Suppressor macrophage treated with lipopolysaccharide for 1 hour (primary cell): ENCODE results near the gene DNAJC7.

ENCODE experiments used
- DNase-seq, 3 donors: peaks; one replicate each; pipeline ENCODE4 v3.0.0-alpha.2; 2020 to 2022

Gene DNAJC7, protein sequence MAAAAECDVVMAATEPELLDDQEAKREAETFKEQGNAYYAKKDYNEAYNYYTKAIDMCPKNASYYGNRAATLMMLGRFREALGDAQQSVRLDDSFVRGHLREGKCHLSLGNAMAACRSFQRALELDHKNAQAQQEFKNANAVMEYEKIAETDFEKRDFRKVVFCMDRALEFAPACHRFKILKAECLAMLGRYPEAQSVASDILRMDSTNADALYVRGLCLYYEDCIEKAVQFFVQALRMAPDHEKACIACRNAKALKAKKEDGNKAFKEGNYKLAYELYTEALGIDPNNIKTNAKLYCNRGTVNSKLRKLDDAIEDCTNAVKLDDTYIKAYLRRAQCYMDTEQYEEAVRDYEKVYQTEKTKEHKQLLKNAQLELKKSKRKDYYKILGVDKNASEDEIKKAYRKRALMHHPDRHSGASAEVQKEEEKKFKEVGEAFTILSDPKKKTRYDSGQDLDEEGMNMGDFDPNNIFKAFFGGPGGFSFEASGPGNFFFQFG

GRCh38 chr17:42016941-42017865 is at the start of gene DNAJC7:
Gene DNAJC7 (minus strand): TSS chr17:42017439. CDS start chr17:42017416, 23 bp downstream.
- DNase-seq = peak; percentile 92 to 95 (median 95)

DNA sequence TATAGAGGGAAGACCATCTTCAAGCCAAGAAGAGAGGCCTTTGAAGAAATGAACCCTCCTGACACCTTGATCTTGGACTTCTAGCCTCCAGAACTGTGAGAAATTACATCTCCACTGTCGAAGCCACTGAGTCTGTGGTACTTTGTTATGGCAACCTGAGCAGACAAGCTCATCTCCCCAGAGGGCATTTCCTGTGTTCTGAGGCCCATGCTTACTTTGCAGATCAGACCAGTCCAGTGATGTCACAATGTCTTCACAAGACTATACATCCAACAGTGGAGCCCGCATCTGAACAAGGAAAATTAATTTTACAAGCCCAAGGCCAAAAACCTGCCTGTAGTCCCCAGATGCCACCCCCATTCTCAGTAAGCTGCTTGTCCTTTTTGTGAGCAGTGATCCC is 48.0 kb upstream of the DNAJC7 start:
- no peak for DNase-seq

GRCh38 chr17:42062681-42063080 is 45.4 kb upstream of the DNAJC7 start:
- no peak for DNase-seq

DNA sequence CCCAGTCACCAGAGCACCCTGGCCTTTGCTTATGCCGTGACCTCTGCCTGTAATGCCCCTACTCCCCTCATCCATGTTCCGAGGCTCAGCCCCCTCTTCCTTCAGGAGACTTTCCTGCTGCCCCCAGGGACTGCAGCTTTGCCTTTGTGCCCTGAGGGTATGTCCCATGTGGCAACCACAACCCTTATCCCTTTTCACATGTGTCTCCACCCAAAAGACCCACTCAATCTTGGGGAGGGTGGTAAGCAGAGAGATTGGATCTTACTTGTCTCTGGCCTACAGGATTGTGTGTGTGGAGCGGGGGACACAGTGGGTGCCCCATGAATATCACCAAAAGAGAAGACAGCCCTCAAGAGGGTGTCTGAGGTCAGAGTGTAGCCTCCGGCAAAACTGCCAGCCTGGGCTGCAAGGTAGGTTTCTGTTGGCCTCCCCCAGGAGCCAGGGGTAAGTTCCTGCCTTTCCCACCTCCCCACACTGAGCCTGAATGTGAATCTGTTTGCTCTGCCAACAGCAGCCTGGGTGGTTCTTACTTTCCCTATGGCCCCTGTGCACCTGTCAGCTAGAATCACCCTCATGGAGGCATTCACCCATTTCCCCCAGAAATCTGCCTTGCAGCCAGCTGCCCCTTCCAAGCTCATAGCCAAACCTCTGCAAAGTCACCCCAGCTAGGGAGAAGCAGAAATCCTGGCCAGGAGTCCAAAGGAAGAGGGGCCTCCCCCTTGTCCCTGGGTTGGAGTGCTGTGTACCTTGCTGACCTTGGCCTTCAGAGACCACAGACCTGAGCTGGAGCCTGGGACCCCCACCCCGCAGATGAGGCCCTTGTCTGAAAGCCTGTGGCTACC is 44.6 kb upstream of the DNAJC7 start:
- DNase-seq = no peak

DNA sequence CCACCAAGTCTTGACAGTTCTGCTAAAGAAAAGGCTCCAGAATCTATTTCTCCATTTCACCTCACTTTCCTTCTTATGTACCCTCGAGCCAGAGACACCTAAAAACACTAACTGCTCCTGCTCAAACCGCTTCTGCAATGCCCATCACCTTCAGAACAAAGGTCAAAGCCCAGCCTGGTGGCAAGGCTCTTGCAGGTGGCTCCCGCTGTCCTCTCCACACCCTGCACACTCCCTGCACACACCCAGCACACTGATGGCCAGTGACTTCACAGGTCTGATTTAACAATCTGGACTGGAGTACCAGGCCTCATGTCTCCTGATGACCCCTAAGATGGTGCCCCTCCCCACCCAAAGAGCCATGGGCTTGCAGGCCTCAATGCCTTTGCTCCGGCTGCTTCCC is 43.0 kb upstream of the DNAJC7 start:
- no peak for DNase-seq

DNA sequence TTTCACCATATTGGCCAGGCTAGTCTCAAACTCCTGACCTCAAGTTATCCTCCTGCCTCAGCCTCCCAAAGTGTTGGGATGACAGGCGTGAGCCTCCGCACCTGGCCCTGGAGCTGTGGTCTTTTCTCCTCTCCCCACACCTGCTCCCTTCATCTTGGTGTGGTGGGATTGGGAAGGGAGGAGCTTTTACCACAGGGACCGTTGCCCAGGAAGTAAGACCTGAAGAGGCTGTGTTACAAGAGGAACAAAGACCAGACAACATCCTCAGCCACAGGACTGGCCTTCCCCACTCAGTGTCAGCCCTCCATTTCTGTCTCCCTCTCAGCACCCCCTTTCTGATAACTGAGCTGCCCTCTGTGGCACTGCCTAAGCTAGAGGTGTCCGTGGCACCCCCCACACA is 42.6 kb upstream of the DNAJC7 start:
- DNase-seq = no peak

DNA sequence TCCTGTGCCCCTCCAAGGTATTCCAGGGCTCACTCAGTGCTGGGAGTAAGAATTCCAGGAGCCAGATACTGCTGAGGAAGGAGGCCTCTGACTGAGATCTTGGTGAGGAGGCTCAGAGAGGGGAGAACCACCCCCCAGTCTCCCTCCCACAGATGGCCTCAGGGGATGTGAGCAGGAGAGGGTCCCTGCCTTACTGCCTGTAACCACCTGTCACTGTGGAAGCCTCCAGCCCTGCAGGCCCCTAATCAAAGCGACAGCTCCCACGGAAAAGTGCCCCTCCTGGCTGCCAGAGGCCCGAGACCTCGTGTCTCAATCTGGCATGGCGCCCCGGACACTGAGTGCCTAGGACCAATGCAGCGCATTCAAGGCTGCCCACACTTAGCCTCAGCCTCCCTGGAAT is 40.8 kb upstream of the DNAJC7 start:
- DNase-seq = no peak

- DNase-seq = no peak
Observed at GRCh38 chr17:42056635-42057034, 39.4 kb upstream of the DNAJC7 start.

DNA sequence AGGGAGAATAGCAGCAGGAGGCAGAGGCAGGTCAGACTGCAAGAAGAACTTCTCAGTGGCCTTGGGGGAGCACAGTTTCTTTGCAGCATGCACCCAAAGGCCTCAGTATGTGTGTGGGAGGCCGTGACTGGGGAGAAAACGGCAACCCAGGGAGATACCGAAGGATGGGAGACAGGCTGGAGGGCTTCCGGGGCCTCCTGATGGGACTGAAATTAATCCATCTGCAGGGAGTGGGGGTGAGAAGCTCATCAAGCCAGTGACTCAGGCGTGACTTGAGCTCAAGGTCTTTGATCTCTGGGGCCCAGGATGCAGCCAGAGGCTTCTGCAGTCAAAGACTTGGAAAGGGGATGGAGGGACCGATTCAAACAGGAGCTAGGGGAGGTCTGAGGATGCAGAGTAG is 38.3 kb upstream of the DNAJC7 start:
- no peak for DNase-seq

DNA sequence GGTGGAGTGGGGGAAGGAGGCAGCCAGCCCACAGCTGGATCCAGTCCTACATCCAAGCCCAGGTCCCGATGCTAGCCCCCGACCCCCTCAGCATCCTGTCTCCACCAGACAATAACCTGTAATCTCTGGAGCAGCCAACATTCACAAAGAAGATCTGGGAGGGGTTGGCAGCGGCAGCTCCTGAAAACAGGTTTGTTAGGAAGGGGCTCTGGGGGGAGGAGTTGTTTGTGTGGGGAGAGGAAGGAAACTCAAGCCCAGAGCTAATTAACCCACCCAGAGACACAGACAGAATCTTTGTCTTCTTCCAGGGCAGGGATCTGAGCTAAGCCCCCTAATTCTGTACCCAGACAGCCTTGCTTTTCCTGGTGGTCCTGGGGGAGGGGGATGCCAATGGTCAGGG is 37.8 kb upstream of the DNAJC7 start:
- no peak for DNase-seq

- no peak for DNase-seq
Observed at GRCh38 chr17:42053731-42054500, 36.7 kb upstream of the DNAJC7 start.

- no peak for DNase-seq
Observed at GRCh38 chr17:42052346-42052877, 35.2 kb upstream of the DNAJC7 start.

DNA sequence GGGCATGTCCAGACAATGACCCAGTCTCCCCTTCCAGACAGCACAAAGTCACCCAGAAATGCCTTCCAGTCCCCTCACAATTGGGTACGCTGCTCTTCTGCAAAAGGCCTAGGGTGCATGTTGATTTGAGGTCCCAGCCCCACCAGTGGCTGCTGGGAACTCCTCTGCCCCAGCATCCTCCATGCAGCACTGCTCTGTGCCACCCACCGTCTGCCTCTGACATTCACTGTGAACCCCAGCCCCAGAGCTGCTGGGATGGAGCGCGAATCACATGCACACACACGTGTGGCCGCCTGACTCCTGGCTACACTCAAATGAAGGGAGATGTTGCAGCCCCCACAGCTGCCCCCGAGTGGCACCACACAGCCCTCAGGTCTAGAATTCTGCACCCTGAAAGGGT is 34.4 kb upstream of the DNAJC7 start:
- no peak for DNase-seq

DNA sequence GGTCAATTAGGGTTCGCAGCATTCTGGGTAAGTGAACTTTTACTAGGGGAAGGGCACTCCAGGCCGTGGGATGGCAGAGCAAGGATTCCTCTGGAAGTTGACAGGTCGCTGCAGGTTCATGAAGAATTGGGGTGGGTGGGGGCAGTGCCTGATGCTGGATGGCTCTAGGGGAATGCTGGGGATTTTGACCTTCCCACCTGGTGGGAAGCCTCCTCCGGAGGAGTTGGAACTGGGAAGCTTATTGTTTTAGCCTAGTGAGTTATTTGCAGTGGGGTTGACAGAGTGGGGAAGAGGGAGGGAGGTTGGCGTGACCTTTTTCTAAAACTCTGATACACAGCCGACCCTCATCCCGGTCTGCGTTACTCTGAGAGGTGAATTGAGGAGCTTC is 33.8 kb upstream of the DNAJC7 start:
- no peak for DNase-seq

DNA sequence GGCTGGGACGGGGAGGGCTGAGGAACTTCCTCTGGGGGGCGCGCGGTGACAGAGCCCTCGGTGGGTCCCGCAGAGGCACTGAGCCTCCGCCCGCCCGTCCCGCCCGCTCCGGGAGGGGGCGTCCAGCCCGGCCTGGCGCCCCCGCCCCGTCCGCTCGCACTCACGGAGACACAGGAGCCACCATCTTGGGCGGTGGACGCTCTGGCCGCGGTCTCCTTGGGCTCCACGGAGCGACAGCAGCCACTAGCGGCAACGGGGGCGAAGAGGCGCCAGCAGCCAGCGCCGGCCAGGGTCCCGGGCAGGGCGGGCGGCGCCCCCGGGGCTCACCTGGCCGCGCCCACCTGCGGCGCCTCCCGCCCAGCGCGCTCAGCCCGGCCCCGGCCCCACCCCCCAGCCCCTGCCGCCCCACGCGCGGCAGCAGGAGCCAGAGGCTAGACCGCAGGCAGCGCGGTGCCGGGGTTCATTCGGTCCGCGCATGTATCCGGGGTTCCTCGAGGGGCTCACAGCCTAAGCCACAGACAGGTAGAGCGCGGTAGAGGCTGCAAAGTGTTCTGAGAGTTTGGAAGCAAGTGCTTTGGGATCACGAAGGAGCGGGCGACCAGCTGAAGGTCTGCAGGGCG is 33.3 kb upstream of the DNAJC7 start, which contains the start of gene C17orf113:
Gene C17orf113 (minus strand): TSS at position 209 of the 620 bp plus-strand sequence. CDS start 7,225 bp downstream, outside the sequence.
- peak; percentile 57 to 81 (median 67) for DNase-seq

DNA sequence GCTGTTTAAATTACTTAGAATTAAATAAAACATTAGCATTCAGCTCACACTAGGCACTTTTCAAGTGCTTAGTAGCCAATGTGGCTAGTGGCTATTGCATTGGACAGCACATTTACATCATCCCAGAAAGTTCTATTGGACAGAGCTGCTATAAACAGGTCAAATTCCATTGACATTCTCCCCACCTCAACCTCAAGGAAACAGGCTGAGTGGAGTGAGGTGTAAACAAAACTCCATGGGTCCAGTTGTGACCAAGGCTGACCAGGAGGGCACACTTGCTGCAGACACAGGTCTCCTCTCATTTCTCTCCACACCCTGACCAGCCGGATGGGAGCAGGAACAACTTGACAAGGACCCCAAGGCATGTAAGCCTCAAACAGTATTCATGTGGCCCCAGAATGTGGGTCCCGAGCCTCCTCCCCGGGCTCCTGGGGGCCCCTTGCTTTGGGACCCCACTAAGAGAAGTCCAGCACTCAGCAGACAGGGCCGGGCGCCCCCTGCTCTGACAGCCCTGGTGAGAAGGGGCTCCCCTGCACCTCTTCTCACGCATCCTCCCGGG is 32.7 kb upstream of the DNAJC7 start:
- DNase-seq = no peak

DNA sequence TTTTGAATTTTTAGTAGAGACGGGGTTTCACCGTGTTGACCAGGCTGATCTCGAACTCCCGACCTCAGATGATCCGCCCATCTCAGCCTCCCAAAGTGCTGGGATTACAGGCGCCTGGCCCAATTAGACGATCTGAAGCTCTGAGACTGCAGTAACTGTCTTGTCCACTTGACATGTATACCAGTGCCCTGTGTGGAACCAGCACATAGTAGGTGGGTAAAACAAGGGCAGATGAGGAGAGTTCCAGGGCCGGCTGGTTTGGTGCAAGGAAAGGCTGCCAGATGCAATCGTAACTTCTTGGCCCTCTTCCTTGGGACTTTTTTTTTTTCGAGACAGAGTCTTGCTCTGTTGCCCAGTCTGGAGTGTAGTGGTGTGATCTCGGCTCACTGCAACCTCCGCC is 30.1 kb upstream of the DNAJC7 start:
- DNase-seq = no peak

DNA sequence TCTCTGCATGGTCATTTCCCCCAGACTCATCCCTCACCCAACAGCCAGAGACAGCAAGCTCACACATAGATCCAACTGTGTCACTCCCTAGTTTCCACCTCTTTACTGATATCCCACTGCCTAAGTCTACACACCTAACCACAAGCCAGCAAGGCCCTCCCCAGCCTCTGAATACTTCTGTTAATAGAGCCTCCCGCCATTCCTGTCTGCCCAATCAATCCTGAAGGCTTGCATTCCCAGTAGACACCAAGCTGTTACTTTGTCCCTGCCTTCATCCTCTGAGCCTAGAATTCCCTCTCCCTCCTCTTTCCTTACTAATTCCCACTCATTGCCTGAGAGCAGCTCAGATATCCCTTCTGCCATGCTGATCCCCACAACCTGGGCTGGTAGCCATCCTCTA is 28.5 kb upstream of the DNAJC7 start:
- no peak for DNase-seq

DNA sequence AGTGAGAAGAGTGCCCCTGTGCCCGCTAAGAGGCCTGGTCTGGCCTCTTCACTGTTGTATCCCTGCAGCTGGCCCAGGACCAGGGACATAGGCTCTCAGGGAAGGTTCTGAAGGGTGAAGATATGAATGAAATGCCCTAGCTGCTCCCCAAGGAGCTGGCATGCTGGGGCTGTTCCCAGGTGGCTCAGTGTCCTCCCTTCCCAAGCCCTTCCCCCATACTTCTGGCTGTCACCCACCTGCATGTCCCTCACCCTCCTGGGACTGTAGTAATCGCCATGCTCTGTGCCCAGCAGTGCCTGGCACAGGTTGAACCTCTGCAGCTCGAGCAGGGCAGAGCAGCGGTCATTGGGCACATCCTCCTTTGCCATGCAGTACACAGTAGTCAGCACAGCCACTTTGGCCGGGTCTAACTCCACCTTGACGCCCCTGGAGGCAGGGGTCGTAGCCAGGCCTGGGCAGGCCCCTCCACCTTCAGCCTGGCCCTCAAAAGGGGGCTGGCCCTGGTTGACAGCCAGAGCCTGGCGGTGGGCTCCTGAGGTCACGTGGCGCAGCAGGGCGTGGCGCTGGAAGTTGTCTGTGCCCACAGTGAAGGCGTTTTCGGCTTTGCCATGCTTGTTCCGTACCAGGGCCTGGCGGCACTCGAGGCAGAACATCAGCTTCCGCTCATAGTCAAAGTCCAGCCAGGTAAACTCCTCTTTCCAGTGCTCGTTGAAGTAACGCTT is 25.5 kb upstream of the DNAJC7 start:
- DNase-seq = no peak

DNA sequence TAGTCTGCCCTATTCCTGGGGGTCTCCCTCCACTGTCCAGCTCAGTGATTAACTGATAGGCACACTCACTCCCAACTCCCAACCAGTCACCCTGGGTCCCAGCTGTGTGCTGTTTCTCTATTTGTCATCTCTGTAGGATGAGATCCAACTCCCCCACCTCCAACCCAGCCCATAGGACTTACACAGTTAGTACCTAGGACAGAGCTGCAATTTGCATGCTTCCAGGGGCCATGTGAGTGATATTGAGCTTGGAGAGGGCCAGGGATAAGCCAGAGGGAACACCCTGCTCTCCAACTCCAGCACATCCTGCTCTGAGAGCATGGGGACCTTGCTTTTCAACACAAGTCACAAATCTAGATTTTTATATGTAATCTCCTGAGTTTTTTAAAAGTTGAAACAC is 24.4 kb upstream of the DNAJC7 start:
- DNase-seq = no peak
